GM18909 (cell line): Measurements from ENCODE around the gene SLC40A1.
A peak's percentile ranks its signal among the peaks of the same experiment; 100 is the strongest.

Experiments used
- ATAC-seq: cut with Tn5 transposase; IDR thresholded peaks from one replicate; pipeline ENCODE4 v1.9.1; 2021; ENCODE audit warnings: mild to moderate bottlenecking; ENCODE audit not compliant: unreplicated experiment, poor library complexity

The SLC40A1 gene

GRCh38 chr2:189542145-189542882 lies 38.3 kb downstream of the SLC40A1 start:
- no peak for ATAC-seq

GRCh38 chr2:189541591-189541990 lies 39.0 kb downstream of the SLC40A1 start:
- ATAC-seq: no peak

GRCh38 chr2:189540551-189540950 lies 40.0 kb downstream of the SLC40A1 start:
- no peak for ATAC-seq

- no peak for ATAC-seq
Observed at GRCh38 chr2:189538402-189538801, 42.2 kb downstream of the SLC40A1 start.

GRCh38 chr2:189536830-189537229 lies 43.8 kb downstream of the SLC40A1 start:
- ATAC-seq: no peak

GRCh38 chr2:189534854-189535832 lies 45.4 kb downstream of the SLC40A1 start:
- no peak for ATAC-seq

- no peak for ATAC-seq
Observed at GRCh38 chr2:189533288-189534035, 47.1 kb downstream of the SLC40A1 start.

- no peak for ATAC-seq
Observed at GRCh38 chr2:189530965-189531637, 49.5 kb downstream of the SLC40A1 start.

GRCh38 chr2:189528617-189529016 lies 52.0 kb downstream of the SLC40A1 start:
- ATAC-seq: no peak

GRCh38 chr2:189527812-189528592 lies 52.6 kb downstream of the SLC40A1 start:
- no peak for ATAC-seq

- ATAC-seq: no peak
Observed at GRCh38 chr2:189527041-189527750, 53.4 kb downstream of the SLC40A1 start.

- ATAC-seq: no peak
Observed at GRCh38 chr2:189526241-189526640, 54.3 kb downstream of the SLC40A1 start.

- no peak for ATAC-seq
Observed at GRCh38 chr2:189524746-189525145, 55.8 kb downstream of the SLC40A1 start.

- ATAC-seq: no peak
Observed at GRCh38 chr2:189522435-189523151, 58.0 kb downstream of the SLC40A1 start.

GRCh38 chr2:189521699-189522434 lies 58.7 kb downstream of the SLC40A1 start:
- peak; percentile 80 for ATAC-seq

GRCh38 chr2:189519631-189520387 lies 60.8 kb downstream of the SLC40A1 start:
- ATAC-seq: no peak
